CD4-positive, alpha-beta T cell treated with Interleukin-6 for 4 hours (primary cell): ENCODE results near the gene PARN.
"Not testable (repeated sequence)": the region's sequence is repeated elsewhere in the genome, so short reads cannot be mapped to it uniquely, and the experiment has no call there.

ENCODE experiments used
- DNase-seq: peaks from one replicate; pipeline ENCODE4 v3.0.0-alpha.2; 2020; ENCODE audit warnings: mixed read lengths

The PARN gene

GRCh38 chr16:14566599-14566998 lies 63.5 kb downstream of the PARN start:
- DNase-seq, result no peak

DNA sequence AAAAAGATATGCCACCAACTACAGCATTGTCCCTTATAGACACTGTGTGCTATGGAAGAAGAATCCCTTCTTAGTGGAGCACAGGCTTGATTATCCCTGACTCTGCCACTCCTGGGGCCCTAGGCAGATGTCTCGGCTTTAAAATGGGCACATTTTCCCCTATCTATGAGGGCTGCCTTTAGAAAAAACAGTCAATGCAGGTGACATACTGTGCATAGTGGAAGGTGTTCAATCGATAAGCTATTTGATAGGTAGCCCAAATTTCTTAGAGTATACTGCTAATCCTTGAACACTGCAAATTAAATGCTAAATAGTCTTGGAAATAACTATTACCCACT lies 64.4 kb downstream of the PARN start:
- no peak for DNase-seq

DNA sequence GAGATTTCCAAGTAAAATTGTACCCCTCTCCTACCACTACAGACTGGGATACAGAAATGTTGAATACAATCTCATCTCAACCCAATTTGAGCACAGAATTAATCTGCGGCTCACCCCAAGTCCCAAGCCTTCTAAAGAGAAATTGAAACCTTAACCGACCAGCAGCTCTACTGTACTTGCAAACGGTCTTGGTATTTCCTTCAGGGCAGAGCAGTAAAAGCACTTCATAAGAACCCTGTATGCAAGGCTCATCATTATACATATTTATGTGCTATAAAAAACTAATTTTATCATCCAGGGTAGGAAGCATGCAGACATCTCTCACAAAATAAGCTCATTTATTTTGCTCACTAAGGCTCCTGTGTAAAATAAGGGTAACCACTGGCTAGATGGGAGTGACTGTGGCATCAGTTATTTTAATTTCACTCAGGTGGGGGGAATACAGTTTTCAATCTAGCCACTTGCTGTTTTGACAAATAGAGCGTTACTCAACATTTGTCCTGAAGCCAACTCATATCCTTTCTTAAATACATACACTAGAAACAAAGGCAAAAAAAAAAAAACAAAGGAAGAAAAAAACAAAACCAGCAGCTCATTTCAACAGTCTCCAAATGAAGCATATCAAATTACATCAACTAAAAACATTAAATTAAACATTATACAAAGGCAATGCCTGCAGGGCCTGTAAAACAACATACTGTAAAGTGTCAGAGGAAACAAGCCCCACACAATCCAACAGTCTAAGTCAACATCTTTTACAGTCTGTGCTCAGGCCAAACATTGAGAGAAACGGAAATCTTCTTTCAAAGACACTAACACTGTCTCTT lies 65.0 kb downstream of the PARN start:
- DNase-seq, result no peak

- no peak for DNase-seq
These were observed 65.7 kb downstream of the PARN start for GRCh38 chr16:14564323-14564722.

DNA sequence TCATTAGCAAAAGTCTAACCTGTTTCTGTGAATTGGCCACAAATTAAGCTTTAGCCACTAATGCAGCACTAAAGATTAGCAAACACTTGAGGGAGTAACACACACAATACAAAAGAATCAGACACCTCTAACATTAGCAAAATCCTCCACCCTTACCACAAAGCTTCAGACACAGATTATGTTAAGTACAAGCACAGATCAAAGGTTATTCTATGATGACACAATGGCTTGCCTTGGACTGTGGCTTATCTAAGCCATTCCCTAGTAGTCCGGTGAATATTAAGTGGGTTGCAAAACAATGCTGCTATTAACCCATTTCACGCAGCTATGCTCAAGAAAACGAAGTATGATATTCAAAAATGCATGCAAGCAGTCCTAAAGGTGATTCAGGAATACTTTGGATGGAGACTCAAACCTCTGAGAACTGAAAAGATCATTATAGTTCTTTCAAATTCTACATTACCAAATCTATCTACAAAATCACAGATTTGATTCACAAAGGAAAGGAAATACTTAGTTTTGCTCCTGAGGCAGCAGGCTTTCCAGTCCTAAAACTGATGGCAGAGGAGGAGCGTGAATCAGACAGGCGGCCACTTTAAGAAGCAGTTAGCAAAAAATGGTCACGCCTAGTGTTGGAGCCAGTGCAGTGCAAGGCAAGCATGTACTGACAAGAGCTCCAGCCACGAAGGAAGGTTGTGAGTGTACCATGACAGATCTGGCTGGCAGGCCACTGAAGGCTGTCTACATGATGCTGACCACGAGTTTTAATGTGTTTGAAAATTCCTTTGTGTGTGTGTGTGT lies 67.2 kb downstream of the PARN start:
- no peak for DNase-seq

GRCh38 chr16:14560523-14560922 lies 69.5 kb downstream of the PARN start:
- no peak for DNase-seq

DNA sequence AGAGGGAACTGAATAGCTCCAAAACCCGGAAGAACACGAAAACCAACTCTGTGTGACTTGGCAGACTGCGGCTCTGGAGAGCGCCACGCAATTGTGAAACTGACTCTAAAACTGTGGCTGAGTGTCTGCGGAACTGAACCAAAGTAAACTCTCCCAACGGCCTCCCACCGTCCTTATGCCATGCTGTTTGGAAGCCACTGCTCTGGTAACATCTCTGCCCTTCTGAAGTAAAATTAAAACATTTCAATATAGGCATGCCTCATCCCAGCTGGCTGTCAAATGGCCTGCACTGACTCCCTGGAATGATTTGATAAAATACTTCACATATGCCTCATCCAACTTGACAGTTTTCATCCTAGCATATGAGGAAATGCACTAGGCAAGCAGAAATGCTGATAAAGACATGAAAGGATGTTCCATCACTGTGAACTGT lies 70.2 kb downstream of the PARN start:
- DNase-seq, result no peak

DNA sequence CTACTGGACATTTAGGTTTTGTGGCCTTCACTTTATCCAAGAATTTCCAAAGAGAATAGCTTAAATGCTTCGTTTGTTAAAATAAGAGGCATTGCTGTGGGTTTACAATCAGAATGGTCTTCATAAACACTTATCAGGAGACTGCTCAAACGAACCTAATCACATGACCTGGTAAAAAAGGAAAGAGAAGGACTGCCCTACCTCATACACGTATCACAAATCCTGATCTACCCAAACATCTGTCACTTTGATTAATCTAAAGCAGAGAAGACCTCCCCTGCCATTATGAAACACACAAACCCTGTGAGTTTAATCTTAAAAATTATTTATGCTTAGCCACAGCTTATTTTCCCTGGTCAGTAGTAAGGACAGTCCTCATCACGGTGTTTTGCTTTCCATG lies 76.6 kb downstream of the PARN start:
- no peak for DNase-seq

- no peak for DNase-seq
These were observed 80.3 kb downstream of the PARN start for GRCh38 chr16:14549789-14550153.

GRCh38 chr16:14548933-14549788 lies 80.9 kb downstream of the PARN start:
- no peak for DNase-seq

- DNase-seq, result no peak
These were observed 84.6 kb downstream of the PARN start for GRCh38 chr16:14545346-14545884.

DNA sequence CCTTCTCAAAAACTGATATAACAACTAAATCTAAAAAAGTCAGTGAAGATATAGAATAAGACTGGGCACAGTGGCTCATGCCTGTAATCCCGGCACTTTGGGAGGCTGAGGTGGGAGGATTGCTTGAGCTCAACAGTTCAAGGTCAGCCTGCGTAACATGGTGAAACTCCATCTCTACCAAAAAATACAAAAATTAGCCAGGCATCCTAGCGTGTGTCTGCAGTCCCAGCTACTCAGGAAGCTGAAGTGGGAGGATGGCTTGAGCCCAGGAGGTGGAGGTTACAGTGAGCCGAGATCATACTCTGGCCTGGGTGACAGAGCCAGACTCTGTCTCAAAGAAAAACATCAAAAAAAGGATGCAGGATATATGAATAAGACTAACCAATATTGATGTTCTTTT lies 85.2 kb downstream of the PARN start:
- not testable (repeated sequence) for DNase-seq

DNA sequence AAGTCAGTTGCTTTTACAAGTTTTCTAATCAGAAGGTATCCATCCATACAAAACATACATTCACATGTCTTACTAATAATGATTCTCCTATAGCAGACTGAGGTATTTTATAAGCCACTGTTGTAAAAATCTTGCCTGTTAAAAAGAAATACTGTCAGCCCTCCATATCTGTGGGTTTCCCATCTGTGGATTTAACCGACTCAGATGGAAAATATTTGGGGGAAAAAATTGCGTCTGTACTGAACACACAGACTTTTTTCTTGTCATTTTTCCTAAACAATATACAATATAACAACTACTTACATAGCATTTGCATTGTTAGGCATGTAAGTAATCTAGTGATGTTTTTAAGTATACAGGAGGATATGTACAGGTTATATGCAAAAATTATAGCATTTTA lies 90.4 kb downstream of the PARN start:
- no peak for DNase-seq

GRCh38 chr16:14539156-14539555 lies 90.9 kb downstream of the PARN start:
- DNase-seq, result no peak

GRCh38 chr16:14538604-14539003 lies 91.5 kb downstream of the PARN start:
- DNase-seq, result no peak

DNA sequence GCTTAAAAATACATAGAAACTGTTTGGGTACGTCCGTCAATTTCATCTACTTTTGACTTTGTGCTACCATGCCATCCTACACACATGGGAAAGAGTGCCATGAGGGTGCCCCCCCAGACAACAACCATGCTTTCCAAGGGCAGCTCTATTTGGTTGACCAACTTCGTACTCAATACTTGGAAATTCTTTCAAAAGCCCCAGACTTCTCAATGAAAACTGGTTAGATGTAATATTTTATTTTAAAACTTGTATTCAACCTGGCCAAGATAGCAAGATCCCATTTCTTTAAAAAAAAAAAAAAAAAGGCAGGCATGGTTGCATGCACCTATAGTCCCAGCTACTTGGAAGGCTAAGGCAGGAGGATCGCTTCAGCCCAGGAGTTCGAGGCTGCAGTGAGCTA lies 98.4 kb downstream of the PARN start:
- DNase-seq, result no peak

- no peak for DNase-seq
These were observed 99.0 kb downstream of the PARN start for GRCh38 chr16:14531101-14531500.

- no peak for DNase-seq
These were observed 100.0 kb downstream of the PARN start for GRCh38 chr16:14530046-14530445.

- DNase-seq, result peak; percentile 64
These were observed 100.9 kb downstream of the PARN start for GRCh38 chr16:14529010-14529669.

DNA sequence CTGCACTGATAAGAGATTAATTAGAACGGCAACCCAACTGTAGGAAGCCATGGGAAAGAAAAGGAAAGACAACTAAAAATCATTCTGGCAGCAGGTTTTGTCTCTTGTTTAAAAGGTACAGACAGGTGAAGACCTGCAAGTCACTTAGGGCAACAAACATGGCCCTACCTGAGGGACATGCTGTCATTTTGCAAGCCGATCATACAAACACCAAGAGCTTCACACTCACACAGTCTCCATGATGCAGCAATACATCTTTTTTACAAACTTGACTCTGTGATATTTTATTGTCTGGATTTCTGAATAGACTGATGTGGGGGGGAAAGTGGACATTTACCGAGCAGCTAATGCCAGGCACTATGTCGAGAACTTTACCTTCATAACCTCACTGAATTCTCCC lies 101.8 kb downstream of the PARN start:
- no peak for DNase-seq

- DNase-seq, result no peak
These were observed 102.5 kb downstream of the PARN start for GRCh38 chr16:14527411-14528044.

- DNase-seq, result no peak
These were observed 104.5 kb downstream of the PARN start for GRCh38 chr16:14525596-14525995.
